Measurements from ENCODE around the gene DLG2.

Gene DLG2

GRCh38 chr11:83709434-83709833, 1917.7 kb downstream of the DLG2 start:
- TF ChIP-seq POLR2AphosphoS5 (IDR thresholded peaks at IDR 0.05; ENCODE audit: low read depth) (no peak), GABPA (IDR thresholded peaks at IDR 0.05; ENCODE audit: low read depth) (no peak), REST (IDR thresholded peaks at IDR 0.05; ENCODE audit: insufficient replicate concordance, low read depth) (no peak), CTCF (IDR thresholded peaks at IDR 0.05; ENCODE audit: insufficient read depth, low read length) (no peak), SPI1 (IDR thresholded peaks at IDR 0.05; ENCODE audit: borderline replicate concordance, low read depth) (no peak)
- Histone ChIP-seq H3K27me3 (ENCODE audit: insufficient read depth, poor library complexity, severe bottlenecking) (no peaks in the 10 kb centered on the region), H3K4me3 (replicated peaks; ENCODE audit: insufficient read depth, low read length) (no peak overlapping the region), H3K27ac (replicated peaks) (no peak overlapping the region)
- DNase-seq (ENCODE audit: low read depth in 1 of 2, low spot score in 1 of 2) = no peak

GRCh38 chr11:83706566-83706965, 1920.6 kb downstream of the DLG2 start:
- H3K4me3 ChIP-seq (replicated peaks; ENCODE audit: insufficient read depth, low read length) = no peak overlapping the region
- TF ChIP-seq SPI1 (IDR thresholded peaks at IDR 0.05; ENCODE audit: borderline replicate concordance, low read depth) (no peak), REST (IDR thresholded peaks at IDR 0.05; ENCODE audit: insufficient replicate concordance, low read depth) (no peak), GABPA (IDR thresholded peaks at IDR 0.05; ENCODE audit: low read depth) (no peak), POLR2AphosphoS5 (IDR thresholded peaks at IDR 0.05; ENCODE audit: low read depth) (no peak), CTCF (IDR thresholded peaks at IDR 0.05; ENCODE audit: insufficient read depth, low read length) (no peak)
- no peaks in the 10 kb centered on the region for H3K27me3 ChIP-seq (ENCODE audit: insufficient read depth, poor library complexity, severe bottlenecking)
- DNase-seq (ENCODE audit: low read depth in 1 of 2, low spot score in 1 of 2) = no peak
- no peak overlapping the region for H3K27ac ChIP-seq (replicated peaks)

- Histone ChIP-seq H3K27ac (replicated peaks) (no peak overlapping the region), H3K27me3 (ENCODE audit: insufficient read depth, poor library complexity, severe bottlenecking) (no peaks in the 10 kb centered on the region), H3K4me3 (replicated peaks; ENCODE audit: insufficient read depth, low read length) (no peak overlapping the region)
- TF ChIP-seq SPI1 (IDR thresholded peaks at IDR 0.05; ENCODE audit: borderline replicate concordance, low read depth) = no peak
- no peak for TF ChIP-seq CTCF (IDR thresholded peaks at IDR 0.05; ENCODE audit: insufficient read depth, low read length)
- TF ChIP-seq POLR2AphosphoS5 (IDR thresholded peaks at IDR 0.05; ENCODE audit: low read depth) = no peak
- TF ChIP-seq REST (IDR thresholded peaks at IDR 0.05; ENCODE audit: insufficient replicate concordance, low read depth) = no peak
- DNase-seq (ENCODE audit: low read depth in 1 of 2, low spot score in 1 of 2) = no peak
Observed at GRCh38 chr11:83702796-83703195, 1924.3 kb downstream of the DLG2 start.
